Glutamatergic neuron (in vitro differentiated cells): ENCODE results near the gene KCNMA1. TPM values are rescaled to one million over a fixed set of nuclear protein-coding genes. Genes with fewer than 3 reads are reported as not detected.

ENCODE experiments used
- DNase-seq: peaks from one replicate; pipeline ENCODE4 v3.0.0; 2022
- H3K27ac Mint-ChIP-seq: one replicate; pipeline ENCODE4 v1.8.0; 2020; ENCODE audit warnings: mild to moderate bottlenecking, mixed read lengths, inconsistent platforms; ENCODE audit not compliant: unreplicated experiment
- H3K27me3 Mint-ChIP-seq: one replicate; pipeline ENCODE4 v1.8.0; 2020; ENCODE audit warnings: mild to moderate bottlenecking, moderate library complexity, mixed read lengths, inconsistent platforms; ENCODE audit not compliant: unreplicated experiment
- H3K36me3 Mint-ChIP-seq: one replicate; pipeline ENCODE4 v1.8.0; 2020; ENCODE audit warnings: mild to moderate bottlenecking, mixed read lengths, inconsistent platforms; ENCODE audit not compliant: unreplicated experiment
- H3K4me1 Mint-ChIP-seq: one replicate; pipeline ENCODE4 v1.8.0; 2020; ENCODE audit warnings: mild to moderate bottlenecking, low read depth, mixed read lengths, inconsistent platforms; ENCODE audit not compliant: unreplicated experiment
- H3K4me3 Mint-ChIP-seq: one replicate; pipeline ENCODE4 v1.8.0; 2020; ENCODE audit warnings: mild to moderate bottlenecking, mixed read lengths, inconsistent platforms; ENCODE audit not compliant: unreplicated experiment
- H3K9me3 Mint-ChIP-seq: one replicate; pipeline ENCODE4 v1.8.0; 2020; ENCODE audit warnings: mild to moderate bottlenecking, moderate library complexity, mixed read lengths, inconsistent platforms; ENCODE audit not compliant: unreplicated experiment
- CTCF ChIP-seq: fragments of 200-600 bp; sonication (generic); IDR thresholded peaks from one replicate; pipeline ENCODE4 v1.5.0; 2021; ENCODE audit not compliant: partially characterized antibody, unreplicated experiment
- total RNA-seq: library from RNA; stranded (reverse); fragmentation: NEBNext Ultra II Directional; extraction: Animal tissue kit (Norgen Biotek cat#: 25700); gene quantifications from one replicate; pipeline ENCODE4 v1.2.1, GENCODE V29; 2021; ENCODE audit not compliant: unreplicated experiment

KCNMA1 gene
- total RNA-seq, 1 donor from 2014 or later, result 3.2 TPM

DNA sequence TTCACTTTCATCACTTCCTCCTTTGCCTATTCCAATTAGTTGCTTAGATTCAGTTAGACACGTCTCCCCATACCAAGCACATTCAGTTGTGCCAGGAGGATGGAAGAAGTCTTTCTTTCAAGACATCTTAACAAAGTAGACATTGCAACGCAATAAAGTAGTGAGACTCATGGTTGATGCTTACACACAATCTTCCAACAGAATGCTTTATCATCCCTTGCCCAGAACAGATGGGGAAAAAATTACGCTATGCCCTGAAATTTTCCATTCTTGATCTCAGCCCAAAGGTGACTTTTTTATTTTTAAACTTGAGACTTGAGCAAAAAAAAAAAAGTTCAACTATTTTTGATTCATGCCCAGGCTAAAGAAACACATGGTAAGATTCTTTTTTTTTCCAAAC lies 74.9 kb downstream of the KCNMA1 start:
- Mint-ChIP-seq H3K27me3 (peaks cover 8% of the 10 kb centered on the region), H3K4me3 (no peak overlapping the region), H3K36me3 (no peaks in the 10 kb centered on the region), H3K27ac (no peak overlapping the region), H3K4me1 (peaks cover 4% of the 10 kb centered on the region), H3K9me3 (no peaks in the 10 kb centered on the region)
- DNase-seq, result no peak
- no peak for TF ChIP-seq CTCF

GRCh38 chr10:77561991-77562390 lies 75.6 kb downstream of the KCNMA1 start:
- peaks cover 4% of the 10 kb centered on the region for H3K4me1 Mint-ChIP-seq
- H3K9me3 Mint-ChIP-seq, result no peaks in the 10 kb centered on the region
- no peak for TF ChIP-seq CTCF
- H3K27ac Mint-ChIP-seq, result no peak overlapping the region
- DNase-seq, result no peak
- H3K36me3 Mint-ChIP-seq, result no peaks in the 10 kb centered on the region
- peaks cover 8% of the 10 kb centered on the region for H3K27me3 Mint-ChIP-seq
- no peak overlapping the region for H3K4me3 Mint-ChIP-seq

- Mint-ChIP-seq H3K9me3 (no peaks in the 10 kb centered on the region), H3K27ac (no peak overlapping the region), H3K4me3 (no peak overlapping the region), H3K27me3 (peaks cover 2% of the 10 kb centered on the region), H3K4me1 (no peaks in the 10 kb centered on the region), H3K36me3 (no peaks in the 10 kb centered on the region)
- no peak for TF ChIP-seq CTCF
- DNase-seq, result no peak
Observed at GRCh38 chr10:77560471-77560870, 77.1 kb downstream of the KCNMA1 start.

DNA sequence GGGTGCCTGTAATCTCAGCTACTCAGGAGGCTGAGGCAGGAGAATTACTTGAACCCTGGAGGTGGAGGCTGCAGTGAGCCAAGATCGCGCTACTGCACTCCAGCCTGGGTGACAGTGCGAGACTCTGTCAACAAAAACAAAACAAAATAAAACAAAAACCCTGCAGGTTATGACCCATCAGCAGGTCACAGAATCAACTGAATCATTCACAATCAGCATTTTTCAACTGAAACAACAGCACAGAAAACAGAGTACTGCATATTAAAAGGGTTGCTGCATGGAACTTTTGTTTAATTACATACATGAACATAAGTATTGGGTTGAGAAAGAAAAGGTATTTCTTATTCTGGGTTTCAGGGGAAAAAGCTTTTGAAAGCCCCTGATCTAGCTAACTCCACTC lies 77.6 kb downstream of the KCNMA1 start:
- Mint-ChIP-seq H3K4me1 (no peaks in the 10 kb centered on the region), H3K27me3 (peaks cover 2% of the 10 kb centered on the region), H3K9me3 (no peaks in the 10 kb centered on the region), H3K4me3 (no peak overlapping the region), H3K27ac (no peak overlapping the region), H3K36me3 (no peaks in the 10 kb centered on the region)
- no peak for TF ChIP-seq CTCF
- DNase-seq, result no peak

DNA sequence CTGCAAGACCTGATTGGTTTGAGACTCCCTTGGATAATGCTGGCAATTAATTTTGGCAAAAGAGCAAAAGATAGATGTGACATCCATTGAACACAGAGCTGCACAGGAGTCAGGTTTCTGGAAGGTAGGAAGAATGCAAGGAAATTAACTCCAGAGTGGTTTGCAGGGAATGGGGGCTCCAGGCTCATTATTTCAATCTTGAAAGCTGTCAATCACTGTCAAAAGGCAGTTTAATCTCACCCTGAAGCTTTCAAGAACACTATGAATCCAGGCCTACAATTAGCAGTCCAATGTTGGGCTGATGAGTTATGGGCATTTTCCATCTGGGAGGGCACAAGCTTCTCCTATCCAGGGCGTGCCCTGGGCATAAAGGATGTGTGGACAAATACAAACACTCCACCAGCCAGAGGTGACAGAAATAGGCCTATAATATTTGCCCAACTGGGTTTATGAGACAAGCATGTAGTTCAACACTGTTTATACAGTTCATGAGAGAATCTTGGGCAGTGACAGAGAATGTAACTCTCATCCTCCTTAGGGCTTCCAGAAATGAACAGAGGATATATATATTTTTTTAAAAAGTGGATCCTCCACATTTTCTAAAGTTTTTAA lies 80.5 kb downstream of the KCNMA1 start:
- no peaks in the 10 kb centered on the region for H3K4me1 Mint-ChIP-seq

More for the DNA sequence above, 80.5 kb downstream of the KCNMA1 start:
- H3K9me3 Mint-ChIP-seq, result no peaks in the 10 kb centered on the region
- H3K27ac Mint-ChIP-seq, result no peak overlapping the region
- TF ChIP-seq CTCF, result no peak
- H3K36me3 Mint-ChIP-seq, result no peaks in the 10 kb centered on the region
- H3K4me3 Mint-ChIP-seq, result no peak overlapping the region
- no peaks in the 10 kb centered on the region for H3K27me3 Mint-ChIP-seq
- no peak for DNase-seq
